HG02588 (cell line): Measurements from ENCODE around the gene BPIFB1.

Source experiments
- ATAC-seq: cut with Tn5 transposase; IDR thresholded peaks from one replicate; pipeline ENCODE4 v1.9.1; 2021; ENCODE audit warnings: mild to moderate bottlenecking, moderate library complexity; ENCODE audit not compliant: unreplicated experiment

The BPIFB1 gene

GRCh38 chr20:33353013-33353402 lies 70.0 kb downstream of the BPIFB1 start:
- no peak for ATAC-seq
